Upper lobe of left lung (tissue), 6 donors: ENCODE results near the gene LRP4. TPM values are rescaled to one million over a fixed set of nuclear protein-coding genes. Genes with fewer than 3 reads are reported as not detected.

Experiments used
- ATAC-seq, 2 donors: fragments of 200-7000 bp; cut with Tn5 transposase; one replicate each; pipeline ENCODE4 v1.9.1; 2022; ENCODE audit warnings: mild to moderate bottlenecking in 2 of 2, moderate library complexity in 2 of 2; ENCODE audit not compliant: low FRiP score in 2 of 2
- DNase-seq, 2 donors: peaks; one replicate each; pipeline ENCODE4 v3.0.0-alpha.2; 2019 to 2020
- H3K27ac ChIP-seq, 4 donors: fragments of 200-600 bp; sonication (generic); one replicate each; pipeline ENCODE4 v1.5.1; 2016 to 2019
- H3K27me3 ChIP-seq, 4 donors: fragments of 200-600 bp; sonication (generic); one replicate each; pipeline ENCODE4 v1.5.1; 2017 to 2019
- H3K36me3 ChIP-seq, 4 donors: fragments of 200-600 bp; sonication (generic); one replicate each; pipeline ENCODE4 v1.5.1; 2016 to 2019
- H3K4me1 ChIP-seq, 4 donors: fragments of 200-600 bp; sonication (generic); one replicate each; pipeline ENCODE4 v1.5.1; 2018 to 2019
- H3K4me3 ChIP-seq, 4 donors: fragments of 200-600 bp; sonication (generic); one replicate each; pipeline ENCODE4 v1.5.1; 2017 to 2019; ENCODE audit warnings: mild to moderate bottlenecking in 2 of 4, moderate library complexity in 1 of 4
- H3K9me3 ChIP-seq, 4 donors: fragments of 200-600 bp; sonication (generic); one replicate each; pipeline ENCODE4 v1.5.1; 2018 to 2019
- CTCF ChIP-seq, 6 experiments: fragments of 450-650 bp in 4 of 6; fragments of 200-600 bp in 2 of 6; sonication (generic) in 2 of 6; IDR thresholded peaks; one replicate each; pipeline ENCODE4 v1.5.1; 2016 to 2019; ENCODE audit warnings: antibody characterized with exemption in 6 of 6
- EP300 ChIP-seq, 4 donors: sonication (generic); formaldehyde crosslinking; IDR thresholded peaks; one replicate each; pipeline ENCODE4 v1.5.1; 2017; ENCODE audit warnings: antibody characterized with exemption in 4 of 4, control low read depth in 2 of 4
- POLR2A ChIP-seq, 4 donors: fragments of 450-650 bp; IDR thresholded peaks; one replicate each; pipeline ENCODE4 v1.5.1; 2016 to 2017; ENCODE audit warnings: antibody characterized with exemption in 4 of 4, mild to moderate bottlenecking in 2 of 4
- POLR2AphosphoS5 ChIP-seq, 2 donors: sonication (generic); formaldehyde crosslinking; IDR thresholded peaks; one replicate each; pipeline ENCODE4 v1.5.1; 2017; ENCODE audit warnings: antibody characterized with exemption in 2 of 2
- WGBS, 2 donors: methylation state at CpG; one replicate each; pipeline ENCODE4 v1.1.5; 2017 to 2018; 5-methylcytosine and 5-hydroxymethylcytosine counted together
- total RNA-seq, 6 donors: library from RNA; depleted of rRNA in 4 of 6; stranded (reverse); fragments of >200 nt in 4 of 6; gene quantifications; one replicate each; pipeline versions ENCODE4 v1.1.0 to v1.2.1, GENCODE V29; 2016 to 2021
- donor health status: DM: no; HTN: no; CAD: no; lungs with moderate emphysema.
- donor health status: DM: no; HTN: yes; CAD: no; lungs with severe emphysema.

LRP4 gene
- total RNA-seq, 6 donors from 2014 or later: 2.6 to 8.8 (median 5.2) TPM

GRCh38 chr11:46918788-46919513 lies 601 bp upstream of the LRP4 start:
- DNase-seq (no peak), ATAC-seq (no peak)
- Histone ChIP-seq H3K9me3 (no peaks in the 10 kb centered on the region), H3K4me3 (peak overlapping the region in 3 of 4 donors; percentile 57 to 68 (median 59)), H3K27me3 (peaks cover 0 to 24% (median 9%) of the 10 kb centered on the region in 4 donors), H3K27ac (peak overlapping the region in 3 of 4 donors; percentile 35 to 54 (median 46)), H3K36me3 (no peaks in the 10 kb centered on the region), H3K4me1 (peaks cover 21 to 39% (median 30%) of the 10 kb centered on the region in 4 donors)
- 23 to 24% methylated on average over 17 of the region's 17 CpGs for WGBS, 2 donors
- TF ChIP-seq EP300 (IDR thresholded peaks at IDR 0.05) (no peak), CTCF (IDR thresholded peaks at IDR 0.05) (no peak), POLR2AphosphoS5 (IDR thresholded peaks at IDR 0.05) (no peak), POLR2A (IDR thresholded peaks at IDR 0.05) (no peak)

GRCh38 chr11:46917762-46918082 lies 628 bp downstream of the LRP4 start:
- 0 to 5% methylated on average over 4 to 22 of the region's 22 CpGs for WGBS, 2 donors
- H3K4me1 ChIP-seq: peaks cover 21 to 41% (median 32%) of the 10 kb centered on the region in 4 donors

GRCh38 chr11:46917109-46917761 lies 1.1 kb downstream of the LRP4 start:
- ATAC-seq: no peak
- no peak for TF ChIP-seq EP300 (IDR thresholded peaks at IDR 0.05)
- peak in 1 of 4 donors; percentile 2 for TF ChIP-seq POLR2A (IDR thresholded peaks at IDR 0.05)
- TF ChIP-seq POLR2AphosphoS5 (IDR thresholded peaks at IDR 0.05): no peak
- DNase-seq: peak in 1 of 2 donors; percentile 79
- peaks cover 21 to 46% (median 34%) of the 10 kb centered on the region in 4 donors for H3K4me1 ChIP-seq
- H3K9me3 ChIP-seq: no peaks in the 10 kb centered on the region
- H3K36me3 ChIP-seq: no peaks in the 10 kb centered on the region
- H3K27me3 ChIP-seq: peaks cover 0 to 24% (median 9%) of the 10 kb centered on the region in 4 donors
- H3K27ac ChIP-seq: peak overlapping the region; percentile 39 to 80 (median 62)
- peak overlapping the region; percentile 28 to 68 (median 58) for H3K4me3 ChIP-seq
- 1% methylated on average over 20 to 31 of the region's 31 CpGs for WGBS, 2 donors

More at GRCh38 chr11:46917762-46918082, 628 bp downstream of the LRP4 start:
- H3K4me3 ChIP-seq: peak overlapping the region; percentile 28 to 68 (median 58)
- no peaks in the 10 kb centered on the region for H3K36me3 ChIP-seq
- peak overlapping the region; percentile 39 to 80 (median 62) for H3K27ac ChIP-seq
- H3K9me3 ChIP-seq: no peaks in the 10 kb centered on the region
- no peak for DNase-seq
- TF ChIP-seq EP300 (IDR thresholded peaks at IDR 0.05): no peak
- TF ChIP-seq POLR2AphosphoS5 (IDR thresholded peaks at IDR 0.05): no peak
- TF ChIP-seq POLR2A (IDR thresholded peaks at IDR 0.05): no peak
- TF ChIP-seq CTCF (IDR thresholded peaks at IDR 0.05): no peak
- H3K27me3 ChIP-seq: peaks cover 0 to 24% (median 9%) of the 10 kb centered on the region in 4 donors
- ATAC-seq: no peak

- TF ChIP-seq CTCF (IDR thresholded peaks at IDR 0.05): peak in 2 of 6 experiments; percentile 5 to 15
- peak in 1 of 2 donors; percentile 34 for TF ChIP-seq POLR2AphosphoS5 (IDR thresholded peaks at IDR 0.05)
- TF ChIP-seq POLR2A (IDR thresholded peaks at IDR 0.05): peak in 1 of 4 donors; percentile 23
- TF ChIP-seq EP300 (IDR thresholded peaks at IDR 0.05): no peak
- peak in 1 of 2 donors; percentile 68 for DNase-seq
- Histone ChIP-seq H3K4me3 (peak overlapping the region; percentile 22 to 68 (median 58)), H3K27me3 (peaks cover 0 to 24% (median 9%) of the 10 kb centered on the region in 4 donors), H3K9me3 (no peaks in the 10 kb centered on the region), H3K36me3 (no peaks in the 10 kb centered on the region), H3K27ac (peak overlapping the region; percentile 39 to 80 (median 62)), H3K4me1 (peaks cover 21 to 47% (median 34%) of the 10 kb centered on the region in 4 donors)
- 10 to 14% methylated on average over 24 of the region's 24 CpGs for WGBS, 2 donors
- ATAC-seq: peak; percentile 66 to 73
These were observed 1.9 kb downstream of the LRP4 start for GRCh38 chr11:46916286-46917108.
